Transverse colon (tissue), 4 donors: Measurements from ENCODE around the gene CCDC201.
"Not testable (repeated sequence)": the region's sequence is repeated elsewhere in the genome, so short reads cannot be mapped to it uniquely, and the experiment has no call there.

ENCODE experiments used
- CTCF ChIP-seq, 5 experiments: fragments of 200-600 bp in 3 of 5; fragments of 450-650 bp in 2 of 5; sonication (generic) in 3 of 5; IDR thresholded peaks; 1 replicate in 2 of 5; 2 replicates in 3 of 5; pipeline ENCODE4 v1.5.1; 2016 to 2017; ENCODE audit warnings: antibody characterized with exemption in 5 of 5, inconsistent platforms in 3 of 5, mild to moderate bottlenecking in 2 of 5, moderate library complexity in 1 of 5
- EP300 ChIP-seq: sonication (generic); formaldehyde crosslinking; IDR thresholded peaks from one replicate; pipeline ENCODE4 v1.6.1; 2017; ENCODE audit warnings: antibody characterized with exemption, low read depth
- POLR2A ChIP-seq: fragments of 450-650 bp; IDR thresholded peaks from one replicate; pipeline ENCODE4 v1.6.1; 2016; ENCODE audit warnings: antibody characterized with exemption, mild to moderate bottlenecking, moderate library complexity
- POLR2AphosphoS5 ChIP-seq, 3 donors: sonication (generic); formaldehyde crosslinking; IDR thresholded peaks; one replicate each; pipeline ENCODE4 v1.6.1; 2016; ENCODE audit warnings: antibody characterized with exemption in 3 of 3

DNA sequence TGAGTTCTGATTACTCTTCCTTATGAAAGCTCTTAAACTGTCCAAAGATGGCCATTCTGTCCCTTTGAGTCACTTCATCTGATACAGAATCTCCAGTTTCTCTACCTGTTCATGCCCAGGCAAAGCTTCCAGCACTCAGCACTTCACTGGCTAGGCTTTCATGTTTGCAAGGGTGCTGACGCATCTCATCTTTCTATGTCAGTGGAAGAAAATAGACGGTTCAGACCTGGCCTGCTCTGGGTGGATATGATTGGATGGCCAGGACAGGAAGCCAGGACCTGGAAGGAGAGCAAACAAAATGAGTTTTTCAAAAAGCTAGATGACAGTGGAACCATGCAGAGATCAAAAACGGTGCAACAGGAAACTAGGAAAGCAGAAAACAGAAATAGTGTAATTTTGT, 17.2 kb downstream of the CCDC201 start:
- not testable (repeated sequence) for TF ChIP-seq CTCF (IDR thresholded peaks at IDR 0.05); POLR2AphosphoS5 (IDR thresholded peaks at IDR 0.05); POLR2A; EP300
